Measurements from ENCODE around the gene TTLL12.
"Not testable (repeated sequence)": the region's sequence is repeated elsewhere in the genome, so short reads cannot be mapped to it uniquely, and the experiment has no call there.

Gene TTLL12

DNA sequence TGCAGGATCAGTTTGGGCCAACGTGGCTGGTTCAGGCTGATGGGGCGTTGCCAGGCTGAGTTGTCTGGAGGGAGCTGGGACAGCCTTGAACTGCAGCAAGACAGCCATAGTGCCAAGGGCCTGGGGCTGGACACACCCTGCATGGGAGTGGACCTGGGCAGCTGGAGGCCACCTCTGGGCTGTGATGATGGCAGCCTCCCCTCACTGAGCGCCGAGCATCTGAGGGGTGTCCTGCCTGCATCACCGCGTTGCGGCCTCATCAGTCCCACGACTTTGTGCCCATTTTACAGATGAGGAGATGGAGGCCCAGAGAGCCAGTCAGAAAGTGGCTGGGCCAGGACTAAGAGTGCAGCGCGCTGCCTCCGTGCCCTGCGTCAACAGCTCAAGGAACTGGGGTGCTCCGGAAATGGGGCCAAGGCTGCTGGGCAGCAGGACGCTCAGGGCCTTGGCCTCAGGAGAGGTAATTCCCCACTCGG lies 36.2 kb downstream of the TTLL12 start:
- Histone ChIP-seq H3K27me3 (ENCODE audit: insufficient read depth, poor library complexity, severe bottlenecking) (no peaks in the 10 kb centered on the region), H3K27ac (replicated peaks) (peak overlapping the region; percentile 91), H3K4me3 (replicated peaks; ENCODE audit: insufficient read depth, low read length) (peak overlapping the region; percentile 93)
- DNase-seq (ENCODE audit: low read depth in 1 of 2, low spot score in 1 of 2): no peak
- TF ChIP-seq, protein P1, sequence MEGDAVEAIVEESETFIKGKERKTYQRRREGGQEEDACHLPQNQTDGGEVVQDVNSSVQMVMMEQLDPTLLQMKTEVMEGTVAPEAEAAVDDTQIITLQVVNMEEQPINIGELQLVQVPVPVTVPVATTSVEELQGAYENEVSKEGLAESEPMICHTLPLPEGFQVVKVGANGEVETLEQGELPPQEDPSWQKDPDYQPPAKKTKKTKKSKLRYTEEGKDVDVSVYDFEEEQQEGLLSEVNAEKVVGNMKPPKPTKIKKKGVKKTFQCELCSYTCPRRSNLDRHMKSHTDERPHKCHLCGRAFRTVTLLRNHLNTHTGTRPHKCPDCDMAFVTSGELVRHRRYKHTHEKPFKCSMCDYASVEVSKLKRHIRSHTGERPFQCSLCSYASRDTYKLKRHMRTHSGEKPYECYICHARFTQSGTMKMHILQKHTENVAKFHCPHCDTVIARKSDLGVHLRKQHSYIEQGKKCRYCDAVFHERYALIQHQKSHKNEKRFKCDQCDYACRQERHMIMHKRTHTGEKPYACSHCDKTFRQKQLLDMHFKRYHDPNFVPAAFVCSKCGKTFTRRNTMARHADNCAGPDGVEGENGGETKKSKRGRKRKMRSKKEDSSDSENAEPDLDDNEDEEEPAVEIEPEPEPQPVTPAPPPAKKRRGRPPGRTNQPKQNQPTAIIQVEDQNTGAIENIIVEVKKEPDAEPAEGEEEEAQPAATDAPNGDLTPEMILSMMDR (IDR thresholded peaks at IDR 0.05; ENCODE audit: insufficient read depth, low read length): no peak
- TF ChIP-seq, protein P2, sequence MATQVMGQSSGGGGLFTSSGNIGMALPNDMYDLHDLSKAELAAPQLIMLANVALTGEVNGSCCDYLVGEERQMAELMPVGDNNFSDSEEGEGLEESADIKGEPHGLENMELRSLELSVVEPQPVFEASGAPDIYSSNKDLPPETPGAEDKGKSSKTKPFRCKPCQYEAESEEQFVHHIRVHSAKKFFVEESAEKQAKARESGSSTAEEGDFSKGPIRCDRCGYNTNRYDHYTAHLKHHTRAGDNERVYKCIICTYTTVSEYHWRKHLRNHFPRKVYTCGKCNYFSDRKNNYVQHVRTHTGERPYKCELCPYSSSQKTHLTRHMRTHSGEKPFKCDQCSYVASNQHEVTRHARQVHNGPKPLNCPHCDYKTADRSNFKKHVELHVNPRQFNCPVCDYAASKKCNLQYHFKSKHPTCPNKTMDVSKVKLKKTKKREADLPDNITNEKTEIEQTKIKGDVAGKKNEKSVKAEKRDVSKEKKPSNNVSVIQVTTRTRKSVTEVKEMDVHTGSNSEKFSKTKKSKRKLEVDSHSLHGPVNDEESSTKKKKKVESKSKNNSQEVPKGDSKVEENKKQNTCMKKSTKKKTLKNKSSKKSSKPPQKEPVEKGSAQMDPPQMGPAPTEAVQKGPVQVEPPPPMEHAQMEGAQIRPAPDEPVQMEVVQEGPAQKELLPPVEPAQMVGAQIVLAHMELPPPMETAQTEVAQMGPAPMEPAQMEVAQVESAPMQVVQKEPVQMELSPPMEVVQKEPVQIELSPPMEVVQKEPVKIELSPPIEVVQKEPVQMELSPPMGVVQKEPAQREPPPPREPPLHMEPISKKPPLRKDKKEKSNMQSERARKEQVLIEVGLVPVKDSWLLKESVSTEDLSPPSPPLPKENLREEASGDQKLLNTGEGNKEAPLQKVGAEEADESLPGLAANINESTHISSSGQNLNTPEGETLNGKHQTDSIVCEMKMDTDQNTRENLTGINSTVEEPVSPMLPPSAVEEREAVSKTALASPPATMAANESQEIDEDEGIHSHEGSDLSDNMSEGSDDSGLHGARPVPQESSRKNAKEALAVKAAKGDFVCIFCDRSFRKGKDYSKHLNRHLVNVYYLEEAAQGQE (IDR thresholded peaks at IDR 0.05; ENCODE audit: insufficient replicate concordance, low read depth): no peak
- no peak for TF ChIP-seq GABPA (IDR thresholded peaks at IDR 0.05; ENCODE audit: low read depth)
- no peak for TF ChIP-seq POLR2AphosphoS5 (IDR thresholded peaks at IDR 0.05; ENCODE audit: low read depth)
- TF ChIP-seq SPI1 (IDR thresholded peaks at IDR 0.05; ENCODE audit: borderline replicate concordance, low read depth): no peak

DNA sequence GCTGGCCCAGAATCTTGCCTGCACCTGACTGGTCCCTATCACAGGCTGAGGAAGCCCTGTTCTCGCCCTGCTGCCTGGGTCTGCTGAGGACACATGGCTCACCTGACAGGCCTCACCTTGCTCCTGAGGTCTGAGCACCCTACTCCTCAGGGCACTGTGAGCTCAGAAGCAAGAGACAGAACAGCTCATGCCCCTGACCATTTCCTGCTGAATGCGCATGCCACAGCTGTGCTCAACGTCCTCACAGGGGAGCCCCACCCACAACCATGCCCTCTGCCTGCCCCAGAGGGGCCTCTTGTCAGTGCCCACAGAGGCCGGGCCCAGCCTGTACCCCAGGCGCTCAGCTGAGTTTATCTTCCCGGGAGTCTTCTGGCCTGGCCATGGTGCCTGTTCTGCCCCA lies 38.4 kb downstream of the TTLL12 start:
- TF ChIP-seq GABPA (IDR thresholded peaks at IDR 0.05; ENCODE audit: low read depth): no peak
- no peak for TF ChIP-seq SPI1 (IDR thresholded peaks at IDR 0.05; ENCODE audit: borderline replicate concordance, low read depth)
- no peak for TF ChIP-seq POLR2AphosphoS5 (IDR thresholded peaks at IDR 0.05; ENCODE audit: low read depth)
- TF ChIP-seq, protein P2 (IDR thresholded peaks at IDR 0.05; ENCODE audit: insufficient replicate concordance, low read depth): no peak
- TF ChIP-seq, protein P1 (IDR thresholded peaks at IDR 0.05; ENCODE audit: insufficient read depth, low read length): no peak
- H3K27ac ChIP-seq (replicated peaks): peak overlapping the region; percentile 86
- H3K4me3 ChIP-seq (replicated peaks; ENCODE audit: insufficient read depth, low read length): no peak overlapping the region
- no peaks in the 10 kb centered on the region for H3K27me3 ChIP-seq (ENCODE audit: insufficient read depth, poor library complexity, severe bottlenecking)
- DNase-seq (ENCODE audit: low read depth in 1 of 2, low spot score in 1 of 2): peak in 1 of 2 experiments; percentile 85

DNA sequence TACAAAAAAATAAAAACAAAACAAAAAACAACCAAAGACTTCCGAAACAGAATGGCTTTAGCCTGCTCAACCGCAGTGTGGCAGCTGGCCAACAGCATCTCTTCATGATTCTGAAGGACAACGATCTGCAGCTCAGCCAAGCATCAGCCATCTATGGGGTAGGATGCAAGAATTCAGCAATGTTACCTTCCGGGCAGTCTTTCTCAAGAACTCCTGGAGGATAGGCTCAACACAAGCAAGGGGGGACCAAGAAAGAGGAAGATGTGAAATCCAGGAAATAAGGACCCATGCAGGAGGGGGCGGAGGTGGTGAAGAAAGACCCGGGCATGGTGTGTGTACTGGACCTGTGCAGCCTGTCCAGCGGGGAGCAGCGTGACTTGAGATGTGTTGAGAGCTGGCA lies 39.1 kb downstream of the TTLL12 start:
- H3K27ac ChIP-seq (replicated peaks): peak overlapping the region; percentile 86
- no peak for TF ChIP-seq POLR2AphosphoS5 (IDR thresholded peaks at IDR 0.05; ENCODE audit: low read depth)
- TF ChIP-seq, protein P1 (IDR thresholded peaks at IDR 0.05; ENCODE audit: insufficient read depth, low read length): no peak
- H3K27me3 ChIP-seq (ENCODE audit: insufficient read depth, poor library complexity, severe bottlenecking): no peaks in the 10 kb centered on the region
- peak overlapping the region; percentile 15 for H3K4me3 ChIP-seq (replicated peaks; ENCODE audit: insufficient read depth, low read length)
- peak in 1 of 2 experiments; percentile 92 for DNase-seq (ENCODE audit: low read depth in 1 of 2, low spot score in 1 of 2)

DNA sequence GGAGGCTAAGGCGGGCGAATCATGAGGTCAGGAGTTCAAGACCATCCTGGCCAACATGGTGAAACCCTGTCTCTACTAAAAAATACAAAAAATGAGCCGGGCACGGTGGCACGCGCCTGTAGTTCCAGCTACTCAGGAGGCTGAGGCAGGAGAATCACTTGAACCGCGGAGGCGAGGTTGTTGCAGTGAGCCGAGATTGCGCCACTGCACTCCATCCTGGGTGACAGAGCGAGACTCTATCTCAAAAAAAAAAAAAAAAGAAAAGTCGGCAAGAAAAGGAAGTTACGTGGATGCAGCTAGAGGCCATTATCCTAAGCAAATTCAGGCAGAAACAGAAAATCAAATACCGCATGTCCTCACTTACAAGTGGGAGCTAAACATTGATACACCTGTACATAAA lies 40.6 kb downstream of the TTLL12 start:
- H3K4me3 ChIP-seq (replicated peaks; ENCODE audit: insufficient read depth, low read length): not testable (repeated sequence)
- peak overlapping the region; percentile 86 for H3K27ac ChIP-seq (replicated peaks)
- peak in 1 of 2 experiments; percentile 88 for DNase-seq (ENCODE audit: low read depth in 1 of 2, low spot score in 1 of 2)

DNA sequence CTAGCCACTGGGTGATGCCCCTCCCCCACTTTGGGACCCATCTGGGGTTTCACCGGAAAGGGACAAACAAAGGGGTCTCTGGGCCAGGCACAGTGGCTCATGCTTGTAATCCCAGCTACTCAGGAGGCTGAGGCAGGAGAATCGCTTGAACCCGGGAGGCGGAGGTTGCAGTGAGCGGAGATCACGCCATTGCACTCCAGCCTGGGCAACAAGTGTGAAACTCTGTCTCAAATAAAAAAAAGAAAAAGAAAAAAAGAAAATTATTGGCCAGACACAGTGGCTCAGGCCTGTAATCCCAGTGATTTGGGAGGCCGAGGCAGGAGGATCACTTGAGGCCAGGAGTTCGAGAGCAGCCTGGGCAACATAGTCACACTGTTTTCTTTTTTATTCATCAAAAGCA lies 41.6 kb downstream of the TTLL12 start:
- peak overlapping the region; percentile 86 for H3K27ac ChIP-seq (replicated peaks)
- H3K4me3 ChIP-seq (replicated peaks; ENCODE audit: insufficient read depth, low read length); DNase-seq (ENCODE audit: low read depth in 1 of 2, low spot score in 1 of 2): not testable (repeated sequence)

More for the DNA sequence above, 40.6 kb downstream of the TTLL12 start:
- not testable (repeated sequence) for H3K27me3 ChIP-seq (ENCODE audit: insufficient read depth, poor library complexity, severe bottlenecking)

More for the DNA sequence above, 41.6 kb downstream of the TTLL12 start:
- not testable (repeated sequence) for H3K27me3 ChIP-seq (ENCODE audit: insufficient read depth, poor library complexity, severe bottlenecking)

Measured in HL-60 (cell line).